Trophoblast cell (in vitro differentiated cells and primary cell): Measurements from ENCODE around the gene PLGLB1. TPM values are rescaled to one million over a fixed set of nuclear protein-coding genes. Genes with fewer than 3 reads are reported as not detected.
"Not testable (repeated sequence)": the region's sequence is repeated elsewhere in the genome, so short reads cannot be mapped to it uniquely, and the experiment has no call there.

Source experiments
- DNase-seq, 2 donors: peaks; one replicate each; pipeline ENCODE4 v3.0.0-alpha.2; 2016
- H2AFZ ChIP-seq: 2 replicates; pipeline ENCODE4 v1.6.1; 2013; ENCODE audit warnings: low read length, moderate library complexity, mild to moderate bottlenecking; ENCODE audit not compliant: insufficient read depth, poor library complexity
- H2AK5ac ChIP-seq: 2 replicates; pipeline ENCODE4 v1.6.1; 2013; ENCODE audit warnings: mild to moderate bottlenecking, low read length
- H2BK120ac ChIP-seq: 2 replicates; pipeline ENCODE4 v1.6.1; 2013; ENCODE audit warnings: low read length, mild to moderate bottlenecking, moderate library complexity; ENCODE audit not compliant: insufficient read depth, poor library complexity
- H2BK12ac ChIP-seq: 2 replicates; pipeline ENCODE4 v1.6.1; 2013; ENCODE audit warnings: mild to moderate bottlenecking, low read length, moderate library complexity
- H2BK5ac ChIP-seq: 2 replicates; pipeline ENCODE4 v1.6.1; 2013; ENCODE audit warnings: low read length, low read depth, moderate library complexity, mild to moderate bottlenecking; ENCODE audit not compliant: poor library complexity
- H3K14ac ChIP-seq: 2 replicates; pipeline ENCODE4 v1.6.1; 2013; ENCODE audit warnings: mild to moderate bottlenecking, low read length
- H3K18ac ChIP-seq: 2 replicates; pipeline ENCODE4 v1.6.1; 2013; ENCODE audit warnings: mild to moderate bottlenecking, low read length
- H3K23ac ChIP-seq: 2 replicates; pipeline ENCODE4 v1.6.1; 2013; ENCODE audit warnings: low read length
- H3K27ac ChIP-seq: 2 replicates; pipeline ENCODE4 v1.5.1; 2013; ENCODE audit warnings: low read depth, mild to moderate bottlenecking, inconsistent platforms, low read length, moderate library complexity
- H3K27me3 ChIP-seq: 2 replicates; pipeline ENCODE4 v1.6.1; 2013; ENCODE audit warnings: inconsistent platforms, mild to moderate bottlenecking, low read length, moderate library complexity; ENCODE audit not compliant: insufficient read depth
- H3K36me3 ChIP-seq, 2 experiments: 1 replicate in 1 of 2; 2 replicates in 1 of 2; pipeline ENCODE4 v1.6.1; 2013; ENCODE audit warnings: low read length in 2 of 2, mild to moderate bottlenecking in 2 of 2, moderate library complexity in 1 of 2; ENCODE audit not compliant: insufficient read depth in 2 of 2, control insufficient read depth in 1 of 2
- H3K4ac ChIP-seq: 2 replicates; pipeline ENCODE4 v1.6.1; 2013; ENCODE audit warnings: low read depth, mild to moderate bottlenecking, low read length, moderate library complexity
- H3K4me1 ChIP-seq, 2 experiments: 1 replicate in 1 of 2; 2 replicates in 1 of 2; pipeline ENCODE4 v1.6.1; 2013; ENCODE audit warnings: low read length in 2 of 2, mild to moderate bottlenecking in 2 of 2, moderate library complexity in 1 of 2; ENCODE audit not compliant: insufficient read depth in 2 of 2, control insufficient read depth in 1 of 2
- H3K4me2 ChIP-seq: 2 replicates; pipeline ENCODE4 v1.6.1; 2013; ENCODE audit warnings: inconsistent platforms, mild to moderate bottlenecking, low read length, moderate library complexity
- H3K4me3 ChIP-seq: 2 replicates; pipeline ENCODE4 v1.5.1; 2013; ENCODE audit warnings: mild to moderate bottlenecking, low read depth, low read length, inconsistent platforms
- H3K79me1 ChIP-seq: one replicate; pipeline ENCODE4 v1.6.1; 2013; ENCODE audit warnings: low read length
- H3K79me2 ChIP-seq: 2 replicates; pipeline ENCODE4 v1.6.1; 2013; ENCODE audit warnings: low read length, mild to moderate bottlenecking; ENCODE audit not compliant: control insufficient read depth, insufficient read depth, poor library complexity
- H3K9ac ChIP-seq: 2 replicates; pipeline ENCODE4 v1.6.1; 2013; ENCODE audit warnings: mild to moderate bottlenecking, low read length
- H3K9me3 ChIP-seq: 2 replicates; pipeline ENCODE4 v1.6.1; 2013; ENCODE audit warnings: low read depth, mild to moderate bottlenecking, control low read depth, inconsistent platforms, low read length; ENCODE audit not compliant: insufficient read depth
- H4K12ac ChIP-seq: 2 replicates; pipeline ENCODE4 v1.6.1; 2013; ENCODE audit warnings: low read depth, mild to moderate bottlenecking, low read length, moderate library complexity
- H4K8ac ChIP-seq: 2 replicates; pipeline ENCODE4 v1.6.1; 2013; ENCODE audit warnings: low read depth, mild to moderate bottlenecking, low read length, moderate library complexity
- H4K91ac ChIP-seq: one replicate; pipeline ENCODE4 v1.6.1; 2013; ENCODE audit warnings: low read depth, mild to moderate bottlenecking, low read length, moderate library complexity
- WGBS: extraction: QIAGEN DNeasy Blood & Tissue Kit; methylation state at CpG from one replicate; pipeline ENCODE4 v1.1.7; 2013; ENCODE audit warnings: missing lambda C conversion rate; ENCODE audit not compliant: insufficient read length, insufficient coverage; ENCODE audit errors: extremely low coverage; 5-methylcytosine and 5-hydroxymethylcytosine counted together
- polyA plus RNA-seq: library from polyadenylated mRNA; stranded (reverse); fragments of 200-250 nt; gene quantifications from 2 replicates; pipeline ENCODE4 v1.2.3, GENCODE V29; 2013

PLGLB1 gene
- 0.14 and 0.16 TPM in 2 replicates for polyA plus RNA-seq

DNA sequence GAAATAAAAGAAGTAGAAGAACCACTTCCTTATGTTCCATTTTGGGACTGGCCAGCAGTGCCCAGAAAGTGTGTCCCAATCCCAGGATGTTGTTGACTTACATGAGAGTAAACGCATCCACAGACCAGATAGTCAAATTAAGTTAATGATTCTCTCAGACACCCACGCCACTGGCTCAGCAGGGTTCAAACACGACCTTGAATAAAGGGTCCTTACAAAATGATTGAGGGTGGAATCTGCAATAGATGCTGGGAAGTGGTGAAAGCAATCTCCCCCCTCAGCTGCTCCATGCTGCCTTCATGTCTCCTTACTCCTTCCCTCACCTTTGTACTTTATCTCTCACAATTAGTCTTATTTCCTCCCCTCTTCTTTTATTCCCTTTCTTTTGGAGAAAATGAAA is at the start of gene PLGLB1:
TSS of gene PLGLB1 (minus strand) at position 101 of the 400 bp plus-strand sequence. CDS start at position 40, 61 bp downstream.
- H3K79me1 ChIP-seq, H2AFZ ChIP-seq, H4K12ac ChIP-seq, H3K23ac ChIP-seq, H3K4me3 ChIP-seq, H2BK120ac ChIP-seq, H2BK5ac ChIP-seq, H3K18ac ChIP-seq, H3K4me2 ChIP-seq, H3K4me1 ChIP-seq, H3K79me2 ChIP-seq, H3K27ac ChIP-seq, H4K91ac ChIP-seq, H3K9ac ChIP-seq, H3K36me3 ChIP-seq, DNase-seq, H3K27me3 ChIP-seq, H3K14ac ChIP-seq, H3K4ac ChIP-seq, H3K9me3 ChIP-seq, H2BK12ac ChIP-seq, H2AK5ac ChIP-seq, H4K8ac ChIP-seq: not testable (repeated sequence)
- no CpG with 5 or more reads among the region's 3 CpGs for WGBS

DNA sequence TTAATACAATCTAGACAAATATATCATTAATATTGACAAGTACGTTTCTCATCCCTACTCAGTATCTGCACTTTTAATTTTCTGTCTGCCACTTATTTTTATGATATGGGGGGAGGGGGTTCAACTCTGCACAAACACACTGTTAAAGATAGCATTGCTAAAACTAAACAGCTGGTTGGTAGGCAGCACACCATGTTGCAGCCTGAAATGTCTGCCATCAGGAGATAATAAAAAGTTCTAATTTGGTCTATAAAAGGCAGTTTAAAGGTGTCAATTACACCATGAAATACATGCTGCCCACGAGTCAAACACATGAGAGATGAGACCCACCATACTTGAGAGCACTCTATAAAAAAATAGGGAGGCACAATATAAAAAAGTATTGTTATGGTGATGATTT is 42.7 kb upstream of the PLGLB1 start:
- not testable (repeated sequence) for H3K4ac ChIP-seq, H2BK5ac ChIP-seq, H2BK12ac ChIP-seq, H3K18ac ChIP-seq, H3K27ac ChIP-seq, H3K27me3 ChIP-seq, H3K14ac ChIP-seq, H4K12ac ChIP-seq, H3K9me3 ChIP-seq, H3K79me1 ChIP-seq, H3K9ac ChIP-seq, H2AK5ac ChIP-seq, DNase-seq, H2AFZ ChIP-seq, H3K23ac ChIP-seq, H3K4me2 ChIP-seq, H3K4me3 ChIP-seq, H3K79me2 ChIP-seq, H4K91ac ChIP-seq, H4K8ac ChIP-seq, H2BK120ac ChIP-seq, H3K36me3 ChIP-seq, H3K4me1 ChIP-seq
- no CpG with 5 or more reads among the region's 2 CpGs for WGBS

DNA sequence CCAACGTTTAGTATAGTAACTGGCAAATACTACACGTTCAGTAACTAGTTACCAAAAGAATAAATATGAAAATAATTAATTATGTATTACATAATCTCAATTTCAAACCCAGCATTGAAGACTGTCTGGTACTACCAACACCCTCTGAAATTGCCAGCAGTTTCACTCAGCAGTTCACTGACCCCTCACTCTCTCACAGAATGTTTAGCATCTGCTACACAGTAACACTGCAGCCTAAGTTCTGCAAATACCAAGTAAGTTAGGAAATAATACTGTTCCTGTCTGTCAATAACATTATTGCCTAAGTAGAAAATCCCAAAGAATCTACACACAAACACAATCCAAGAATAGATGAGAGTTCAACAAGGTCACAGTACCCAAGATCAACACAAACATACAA is 41.8 kb upstream of the PLGLB1 start:
- not testable (repeated sequence) for H3K9ac ChIP-seq, H3K4ac ChIP-seq, H3K36me3 ChIP-seq, H3K4me2 ChIP-seq, H3K23ac ChIP-seq, H3K18ac ChIP-seq, H4K12ac ChIP-seq, H3K79me2 ChIP-seq, DNase-seq, H3K79me1 ChIP-seq, H2BK12ac ChIP-seq, H2AK5ac ChIP-seq, H3K27me3 ChIP-seq, H3K9me3 ChIP-seq, H3K14ac ChIP-seq, H2BK120ac ChIP-seq, H4K91ac ChIP-seq, H3K4me3 ChIP-seq, H2BK5ac ChIP-seq, H3K27ac ChIP-seq, H3K4me1 ChIP-seq, H2AFZ ChIP-seq, H4K8ac ChIP-seq
- no CpG with 5 or more reads among the region's 2 CpGs for WGBS

DNA sequence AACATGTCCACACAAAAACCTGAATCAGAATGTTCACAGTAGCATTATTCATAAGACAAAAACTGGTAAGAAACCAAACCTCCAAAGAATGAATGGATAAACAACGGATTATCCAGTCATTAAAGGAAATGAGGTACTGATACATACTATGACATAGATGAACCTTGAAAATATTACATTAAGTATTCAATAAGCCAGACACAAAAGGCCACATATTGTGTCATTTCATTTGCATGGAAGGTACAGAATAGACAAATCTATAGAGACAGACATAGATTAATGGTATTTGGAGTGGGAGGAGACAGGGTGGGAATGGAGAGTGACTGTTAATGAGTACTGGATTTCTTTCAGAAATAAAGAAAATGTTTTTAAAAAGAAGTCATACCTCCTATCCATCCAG is 39.9 kb upstream of the PLGLB1 start:
- not testable (repeated sequence) for H3K4me2 ChIP-seq, H4K8ac ChIP-seq, H3K9ac ChIP-seq, H3K4ac ChIP-seq, H3K23ac ChIP-seq, H3K4me1 ChIP-seq, H3K27ac ChIP-seq, H3K4me3 ChIP-seq, H3K79me2 ChIP-seq, H2BK12ac ChIP-seq, H4K12ac ChIP-seq, H2AFZ ChIP-seq, H3K9me3 ChIP-seq, H3K79me1 ChIP-seq, DNase-seq, H2BK5ac ChIP-seq, H2BK120ac ChIP-seq, H3K14ac ChIP-seq, H3K18ac ChIP-seq, H4K91ac ChIP-seq, H3K27me3 ChIP-seq, H2AK5ac ChIP-seq, H3K36me3 ChIP-seq
- no CpG with 5 or more reads among the region's 1 CpG for WGBS
